Ishikawa (cell line): ENCODE data around the gene AOX1.

ENCODE experiments used
- CEBPB ChIP-seq: IDR thresholded peaks from 2 replicates; pipeline ENCODE4 v1.6.1; 2012
- CREB1 ChIP-seq: IDR thresholded peaks from 2 replicates; pipeline ENCODE4 v1.6.1; 2012; ENCODE audit warnings: low read depth
- EGR1 ChIP-seq: IDR thresholded peaks from 2 replicates; pipeline ENCODE4 v1.6.1; 2012
- EP300 ChIP-seq: IDR thresholded peaks from 2 replicates; pipeline ENCODE4 v1.6.1; 2012; ENCODE audit warnings: borderline replicate concordance
- FOXM1 ChIP-seq: IDR thresholded peaks from 2 replicates; pipeline ENCODE4 v1.6.1; 2012; ENCODE audit warnings: low read depth, borderline replicate concordance
- MAX ChIP-seq: IDR thresholded peaks from 2 replicates; pipeline ENCODE4 v1.6.1; 2012
- NFIC ChIP-seq: IDR thresholded peaks from 2 replicates; pipeline ENCODE4 v1.6.1; 2012
- RAD21 ChIP-seq: IDR thresholded peaks from 2 replicates; pipeline ENCODE4 v1.6.1; 2012; ENCODE audit warnings: low read depth
- REST ChIP-seq: IDR thresholded peaks from 2 replicates; pipeline ENCODE4 v1.6.1; 2012; ENCODE audit warnings: low read depth, mild to moderate bottlenecking
- TAF1 ChIP-seq: IDR thresholded peaks from 2 replicates; pipeline ENCODE4 v1.6.1; 2012; ENCODE audit warnings: low read depth, mild to moderate bottlenecking
- TCF12 ChIP-seq: IDR thresholded peaks from 2 replicates; pipeline ENCODE4 v1.6.1; 2012; ENCODE audit warnings: low read depth
- TEAD4 ChIP-seq: IDR thresholded peaks from 2 replicates; pipeline ENCODE4 v1.6.1; 2012
- USF1 ChIP-seq: IDR thresholded peaks from 2 replicates; pipeline ENCODE4 v1.6.1; 2012
- YY1 ChIP-seq: IDR thresholded peaks from 2 replicates; pipeline ENCODE4 v1.6.1; 2012; ENCODE audit warnings: low read depth
- ZBTB7A ChIP-seq: IDR thresholded peaks from 2 replicates; pipeline ENCODE4 v1.6.1; 2012; ENCODE audit warnings: low read depth

AOX1 gene

GRCh38 chr2:200590090-200590489, 4.3 kb downstream of the AOX1 start:
- TF ChIP-seq MAX: no peak
- TF ChIP-seq EP300: no peak
- no peak for TF ChIP-seq TCF12
- no peak for TF ChIP-seq YY1
- TF ChIP-seq RAD21: no peak
- no peak for TF ChIP-seq CEBPB
- no peak for TF ChIP-seq FOXM1
- no peak for TF ChIP-seq TEAD4
- TF ChIP-seq USF1: no peak
- TF ChIP-seq CREB1: no peak

GRCh38 chr2:200591308-200591707, 5.5 kb downstream of the AOX1 start:
- no peak for TF ChIP-seq TCF12
- TF ChIP-seq REST: no peak; the same call in 1 of the 2 replicates
- no peak for TF ChIP-seq FOXM1
- TF ChIP-seq TEAD4: no peak
- TF ChIP-seq TAF1: no peak
- TF ChIP-seq EP300: no peak
- no peak for TF ChIP-seq ZBTB7A
- no peak for TF ChIP-seq CEBPB
- no peak for TF ChIP-seq NFIC
- no peak for TF ChIP-seq MAX
- no peak for TF ChIP-seq RAD21
- TF ChIP-seq EGR1: no peak
- TF ChIP-seq YY1: no peak
- TF ChIP-seq USF1: no peak
- TF ChIP-seq CREB1: no peak

GRCh38 chr2:200592406-200593075, 6.7 kb downstream of the AOX1 start:
- TF ChIP-seq CREB1 (no peak), REST (peak; percentile 86)

- TF ChIP-seq ZBTB7A (no peak), CEBPB (no peak), FOXM1 (no peak), YY1 (no peak), MAX (no peak), RAD21 (no peak), EGR1 (no peak)
Observed at GRCh38 chr2:200593905-200594304, 8.1 kb downstream of the AOX1 start.

- TF ChIP-seq MAX: no peak
- TF ChIP-seq FOXM1: no peak
- TF ChIP-seq TAF1: no peak
- TF ChIP-seq YY1: no peak
- no peak for TF ChIP-seq USF1
- no peak for TF ChIP-seq TCF12
- TF ChIP-seq RAD21: no peak
- TF ChIP-seq CREB1: no peak
- no peak for TF ChIP-seq CEBPB
- no peak for TF ChIP-seq EGR1
- no peak for TF ChIP-seq REST
- no peak for TF ChIP-seq ZBTB7A
- TF ChIP-seq NFIC: no peak
- TF ChIP-seq EP300: no peak
- no peak for TF ChIP-seq TEAD4
Observed at GRCh38 chr2:200595913-200596312, 10.1 kb downstream of the AOX1 start.
